Memory B cell (primary cell): ENCODE measurements around the gene TRIML2.
"Not testable (repeated sequence)": the region's sequence is repeated elsewhere in the genome, so short reads cannot be mapped to it uniquely, and the experiment has no call there.

Experiments
- ATAC-seq: fragments of 150-1000 bp; cut with Tn5 transposase; 2 replicates; pipeline ENCODE4 v1.10.0; 2021; ENCODE audit warnings: low read depth, mild to moderate bottlenecking, moderate library complexity
- DNase-seq, 2 donors: peaks; one replicate each; pipeline ENCODE4 v3.0.0; 2022; ENCODE audit warnings: low spot score in 2 of 2
- H3K27ac Mint-ChIP-seq: one replicate; pipeline ENCODE4 v1.8.0; 2022; ENCODE audit warnings: mild to moderate bottlenecking, moderate library complexity, mixed read lengths
- H3K27me3 Mint-ChIP-seq: one replicate; pipeline ENCODE4 v1.8.0; 2022; ENCODE audit warnings: mixed read lengths
- H3K36me3 Mint-ChIP-seq: one replicate; pipeline ENCODE4 v1.8.0; 2022; ENCODE audit warnings: mild to moderate bottlenecking, mixed read lengths
- H3K4me1 Mint-ChIP-seq: one replicate; pipeline ENCODE4 v1.8.0; 2022; ENCODE audit warnings: mixed read lengths
- H3K4me3 Mint-ChIP-seq: one replicate; pipeline ENCODE4 v1.8.0; 2022; ENCODE audit warnings: mild to moderate bottlenecking, moderate library complexity, mixed read lengths
- H3K9me3 Mint-ChIP-seq: one replicate; pipeline ENCODE4 v1.8.0; 2022; ENCODE audit warnings: mixed read lengths

The TRIML2 gene

DNA sequence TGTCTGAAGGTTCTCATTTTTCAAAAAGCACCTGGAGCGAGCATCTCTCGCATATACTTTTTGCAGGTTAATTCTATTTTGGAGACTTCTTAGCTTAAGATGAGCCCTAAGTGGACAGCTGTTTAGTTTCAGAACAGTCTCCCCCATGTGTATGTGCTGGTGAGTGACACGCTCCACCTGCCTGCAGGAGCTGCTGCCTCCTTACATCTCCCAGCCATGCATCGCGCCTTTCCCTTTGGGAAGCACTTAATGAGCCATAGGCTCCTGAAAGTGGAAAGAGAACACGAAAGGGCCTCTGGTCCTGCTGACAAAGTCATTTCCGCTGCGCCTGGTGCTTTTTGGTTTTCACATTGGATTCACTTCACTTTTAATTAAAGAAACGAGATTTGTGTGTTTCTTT is 56.1 kb downstream of the TRIML2 start:
- peaks cover 2% of the 10 kb centered on the region for H3K9me3 Mint-ChIP-seq
- H3K27me3 Mint-ChIP-seq = no peaks in the 10 kb centered on the region
- DNase-seq (no peak), ATAC-seq (no peak)
- no peaks in the 10 kb centered on the region for H3K4me1 Mint-ChIP-seq
- no peaks in the 10 kb centered on the region for H3K36me3 Mint-ChIP-seq
- no peak overlapping the region for H3K4me3 Mint-ChIP-seq
- H3K27ac Mint-ChIP-seq = no peak overlapping the region

DNA sequence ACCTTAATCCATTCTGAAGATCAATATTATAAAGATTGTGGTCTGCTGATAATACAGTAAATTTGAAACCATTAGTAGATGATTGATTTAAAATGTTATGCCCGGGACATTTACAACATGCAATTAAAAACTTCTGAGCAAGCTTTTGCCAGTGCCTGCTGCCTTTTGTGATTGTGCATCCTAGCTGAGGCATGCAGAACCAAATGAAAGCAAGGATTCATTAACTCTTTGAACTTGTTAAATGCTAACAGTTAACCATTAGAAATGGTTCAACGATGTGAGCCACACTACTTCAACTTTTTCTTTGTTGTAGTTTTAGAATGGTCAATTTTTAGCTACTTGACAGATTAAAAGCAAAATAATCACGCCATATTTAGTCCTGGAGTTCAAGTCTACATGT is 62.7 kb downstream of the TRIML2 start:
- no peaks in the 10 kb centered on the region for H3K4me1 Mint-ChIP-seq
- H3K9me3 Mint-ChIP-seq = peaks cover 1% of the 10 kb centered on the region
- ATAC-seq (no peak), DNase-seq (no peak)
- no peak overlapping the region for H3K27ac Mint-ChIP-seq
- no peak overlapping the region for H3K4me3 Mint-ChIP-seq
- no peaks in the 10 kb centered on the region for H3K36me3 Mint-ChIP-seq
- no peaks in the 10 kb centered on the region for H3K27me3 Mint-ChIP-seq

DNA sequence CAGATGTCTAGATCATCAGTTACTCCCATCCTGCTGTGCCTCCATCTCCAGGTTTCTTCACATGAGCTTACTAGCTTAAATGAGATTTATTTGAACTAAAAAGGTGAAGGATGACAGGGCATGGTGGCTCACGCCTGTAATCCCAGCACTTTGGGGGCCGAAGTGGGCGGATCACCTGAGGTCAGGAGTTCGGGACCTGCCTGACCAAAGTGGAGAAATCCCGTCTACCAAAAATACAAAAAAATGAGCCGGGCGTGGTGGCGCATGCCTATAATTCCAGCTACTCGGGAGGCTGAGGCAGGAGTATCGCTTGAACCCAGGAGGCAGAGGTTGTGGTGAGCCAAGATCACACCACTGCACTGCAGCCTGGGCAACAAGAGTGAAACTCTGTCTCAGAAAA is 63.9 kb downstream of the TRIML2 start:
- not testable (repeated sequence) for H3K36me3 Mint-ChIP-seq, DNase-seq, H3K27me3 Mint-ChIP-seq, H3K9me3 Mint-ChIP-seq, H3K4me3 Mint-ChIP-seq, H3K27ac Mint-ChIP-seq, H3K4me1 Mint-ChIP-seq, ATAC-seq

DNA sequence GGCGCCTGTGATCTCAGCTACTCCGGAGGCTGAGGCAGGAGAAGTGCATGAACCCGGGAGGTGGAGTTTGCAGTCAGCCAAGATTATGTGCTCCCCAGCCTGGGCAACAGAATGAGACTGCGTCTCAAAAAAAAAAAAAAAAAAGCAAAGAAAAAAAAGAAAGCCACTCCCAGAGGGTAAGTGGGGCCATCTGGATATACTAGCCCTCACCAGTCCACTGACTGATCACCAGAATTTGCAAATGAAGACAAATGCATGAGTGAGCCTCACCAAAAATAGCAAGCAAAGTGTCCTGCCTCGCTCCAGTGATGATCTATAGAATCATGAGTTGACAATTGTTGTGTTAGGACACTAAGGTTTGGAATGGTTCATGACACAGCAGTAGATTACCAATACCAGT is 66.2 kb downstream of the TRIML2 start:
- H3K4me3 Mint-ChIP-seq = no peak overlapping the region
- ATAC-seq (no peak), DNase-seq (no peak)
- no peaks in the 10 kb centered on the region for H3K4me1 Mint-ChIP-seq
- no peaks in the 10 kb centered on the region for H3K27me3 Mint-ChIP-seq
- H3K9me3 Mint-ChIP-seq = peaks cover 4% of the 10 kb centered on the region
- H3K27ac Mint-ChIP-seq = no peak overlapping the region
- no peaks in the 10 kb centered on the region for H3K36me3 Mint-ChIP-seq

DNA sequence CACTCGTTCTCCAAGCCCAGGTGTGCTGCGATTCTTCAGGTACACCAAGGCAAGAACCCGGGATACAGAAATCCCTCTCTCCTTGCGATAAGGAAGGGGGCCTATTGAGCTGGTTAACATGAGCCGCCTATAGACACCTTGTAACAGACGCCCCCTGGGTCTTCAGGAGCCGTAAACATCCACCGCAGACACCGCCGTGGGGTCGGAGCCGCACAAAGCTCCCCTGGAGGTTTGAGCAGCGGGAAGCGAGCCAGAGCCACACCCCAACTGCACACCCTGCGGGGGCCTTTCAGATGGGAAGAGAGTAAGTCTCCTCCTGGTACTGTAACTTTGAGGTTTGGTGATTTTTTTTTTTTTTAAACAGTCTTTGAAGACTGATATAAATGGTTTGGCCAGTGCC is 67.2 kb downstream of the TRIML2 start:
- no peaks in the 10 kb centered on the region for H3K36me3 Mint-ChIP-seq
- no peak overlapping the region for H3K27ac Mint-ChIP-seq
- ATAC-seq (no peak), DNase-seq (no peak)
- H3K4me3 Mint-ChIP-seq = no peak overlapping the region
- no peaks in the 10 kb centered on the region for H3K27me3 Mint-ChIP-seq
- H3K4me1 Mint-ChIP-seq = no peaks in the 10 kb centered on the region
- H3K9me3 Mint-ChIP-seq = peaks cover 4% of the 10 kb centered on the region

DNA sequence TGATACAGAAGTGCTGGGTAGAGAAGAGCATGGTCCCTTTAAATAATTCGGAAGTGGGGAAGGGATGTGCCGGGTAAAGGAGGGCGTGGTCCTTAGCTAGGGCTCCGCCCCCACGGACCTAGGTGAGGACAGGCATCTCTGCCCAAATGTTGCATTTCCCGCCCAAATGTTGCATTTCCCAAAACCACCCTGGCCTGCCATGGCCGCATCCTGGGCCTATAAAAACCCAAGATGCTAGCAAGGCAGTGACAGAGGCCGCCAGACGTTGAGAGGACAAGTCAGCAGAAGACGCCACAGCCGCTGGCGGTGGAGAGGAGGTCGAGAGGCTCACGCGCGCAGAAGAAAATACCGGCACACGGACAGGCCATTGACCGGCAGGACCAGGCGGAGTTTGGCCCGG is 67.7 kb downstream of the TRIML2 start:
- Mint-ChIP-seq H3K36me3 (no peaks in the 10 kb centered on the region), H3K4me3 (no peak overlapping the region), H3K27me3 (no peaks in the 10 kb centered on the region), H3K4me1 (no peaks in the 10 kb centered on the region), H3K27ac (no peak overlapping the region), H3K9me3 (peaks cover 4% of the 10 kb centered on the region)
- no peak for DNase-seq
- no peak for ATAC-seq
